Measurements from ENCODE around the gene PARP2.

GRCh38 chr14:20331053-20331613 is 12.3 kb upstream of the PARP2 start:
- TF ChIP-seq, protein P1, sequence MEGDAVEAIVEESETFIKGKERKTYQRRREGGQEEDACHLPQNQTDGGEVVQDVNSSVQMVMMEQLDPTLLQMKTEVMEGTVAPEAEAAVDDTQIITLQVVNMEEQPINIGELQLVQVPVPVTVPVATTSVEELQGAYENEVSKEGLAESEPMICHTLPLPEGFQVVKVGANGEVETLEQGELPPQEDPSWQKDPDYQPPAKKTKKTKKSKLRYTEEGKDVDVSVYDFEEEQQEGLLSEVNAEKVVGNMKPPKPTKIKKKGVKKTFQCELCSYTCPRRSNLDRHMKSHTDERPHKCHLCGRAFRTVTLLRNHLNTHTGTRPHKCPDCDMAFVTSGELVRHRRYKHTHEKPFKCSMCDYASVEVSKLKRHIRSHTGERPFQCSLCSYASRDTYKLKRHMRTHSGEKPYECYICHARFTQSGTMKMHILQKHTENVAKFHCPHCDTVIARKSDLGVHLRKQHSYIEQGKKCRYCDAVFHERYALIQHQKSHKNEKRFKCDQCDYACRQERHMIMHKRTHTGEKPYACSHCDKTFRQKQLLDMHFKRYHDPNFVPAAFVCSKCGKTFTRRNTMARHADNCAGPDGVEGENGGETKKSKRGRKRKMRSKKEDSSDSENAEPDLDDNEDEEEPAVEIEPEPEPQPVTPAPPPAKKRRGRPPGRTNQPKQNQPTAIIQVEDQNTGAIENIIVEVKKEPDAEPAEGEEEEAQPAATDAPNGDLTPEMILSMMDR (IDR thresholded peaks at IDR 0.05; ENCODE audit: low read length): no peak
- no peak for TF ChIP-seq EZH2 (IDR thresholded peaks at IDR 0.05; ENCODE audit: borderline replicate concordance, low read length)

Measured in OCI-LY1 (cell line).